ENCODE data around the gene GPR42. TPM values are rescaled to one million over a fixed set of nuclear protein-coding genes. Genes with fewer than 3 reads are reported as not detected.
A peak's percentile ranks its signal among the peaks of the same experiment; 100 is the strongest.
"Not testable (repeated sequence)": the region's sequence is repeated elsewhere in the genome, so short reads cannot be mapped to it uniquely, and the experiment has no call there.

GPR42 gene
- total and polyA plus RNA-seq, 3 experiments from 2014 or later = not detected

- no peaks in the 10 kb centered on the region for H3K36me3 ChIP-seq (ENCODE audit: insufficient read depth, low read length)
- H3K27ac ChIP-seq (ENCODE audit: low read depth, low read length) = no peak overlapping the region
- POLR2A ChIA-PET = no interaction called here
- H3K4me3 ChIP-seq (ENCODE audit: low read length) = no peak overlapping the region
- no peaks in the 10 kb centered on the region for H3K4me1 ChIP-seq (ENCODE audit: insufficient read depth, low read length)
- Mint-ChIP-seq H3K9me3 (no peaks in the 10 kb centered on the region), H3K27ac (no peak overlapping the region), H3K27me3 (peaks cover 3 to 6% of the 10 kb centered on the region in 2 donors), H3K36me3 (no peaks in the 10 kb centered on the region), H3K4me3 (no peak overlapping the region), H3K4me1 (no peaks in the 10 kb centered on the region)
- no peaks in the 10 kb centered on the region for H3K27me3 ChIP-seq (ENCODE audit: insufficient read depth, low read length, poor library complexity, severe bottlenecking)
- no peak for DNase-seq
- CTCF ChIA-PET = no interaction called here
- no peaks in the 10 kb centered on the region for H3K9me3 ChIP-seq (ENCODE audit: low read length)
Measured at GRCh38 chr19:35398570-35398969, 27.7 kb downstream of the GPR42 start.

DNA sequence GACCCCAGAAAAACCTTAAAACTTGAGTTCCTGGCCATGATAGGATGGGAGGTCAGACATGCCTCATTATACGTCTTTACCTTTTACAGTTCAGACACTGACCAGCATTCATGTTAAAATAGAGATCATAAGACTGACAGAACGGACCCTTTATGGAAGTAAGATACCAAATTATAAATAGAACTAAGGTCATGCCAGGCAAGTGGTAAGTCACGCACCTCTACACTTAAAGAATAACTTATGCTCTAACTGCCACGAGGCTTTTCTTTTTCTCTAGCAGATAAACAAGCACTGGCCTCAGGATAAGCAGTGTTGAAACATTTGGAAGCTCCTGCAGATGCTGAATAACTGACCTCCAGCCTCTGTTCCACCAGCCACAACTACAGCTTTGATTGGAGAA lies 28.4 kb downstream of the GPR42 start:
- ChIA-PET POLR2A (no interaction called here), CTCF (no interaction called here)
- Mint-ChIP-seq H3K4me3 (no peak overlapping the region), H3K9me3 (no peaks in the 10 kb centered on the region), H3K27me3 (peaks cover 3 to 6% of the 10 kb centered on the region in 2 donors), H3K27ac (peak overlapping the region in 2 of 8 donors; percentile 20 to 47), H3K4me1 (no peaks in the 10 kb centered on the region), H3K36me3 (no peaks in the 10 kb centered on the region)
- DNase-seq = no peak
- Histone ChIP-seq H3K27ac (ENCODE audit: low read depth, low read length) (no peak overlapping the region), H3K9me3 (ENCODE audit: low read length) (no peaks in the 10 kb centered on the region), H3K36me3 (ENCODE audit: insufficient read depth, low read length) (no peaks in the 10 kb centered on the region), H3K27me3 (ENCODE audit: insufficient read depth, low read length, poor library complexity, severe bottlenecking) (no peaks in the 10 kb centered on the region), H3K4me1 (ENCODE audit: insufficient read depth, low read length) (no peaks in the 10 kb centered on the region), H3K4me3 (ENCODE audit: low read length) (no peak overlapping the region)

DNA sequence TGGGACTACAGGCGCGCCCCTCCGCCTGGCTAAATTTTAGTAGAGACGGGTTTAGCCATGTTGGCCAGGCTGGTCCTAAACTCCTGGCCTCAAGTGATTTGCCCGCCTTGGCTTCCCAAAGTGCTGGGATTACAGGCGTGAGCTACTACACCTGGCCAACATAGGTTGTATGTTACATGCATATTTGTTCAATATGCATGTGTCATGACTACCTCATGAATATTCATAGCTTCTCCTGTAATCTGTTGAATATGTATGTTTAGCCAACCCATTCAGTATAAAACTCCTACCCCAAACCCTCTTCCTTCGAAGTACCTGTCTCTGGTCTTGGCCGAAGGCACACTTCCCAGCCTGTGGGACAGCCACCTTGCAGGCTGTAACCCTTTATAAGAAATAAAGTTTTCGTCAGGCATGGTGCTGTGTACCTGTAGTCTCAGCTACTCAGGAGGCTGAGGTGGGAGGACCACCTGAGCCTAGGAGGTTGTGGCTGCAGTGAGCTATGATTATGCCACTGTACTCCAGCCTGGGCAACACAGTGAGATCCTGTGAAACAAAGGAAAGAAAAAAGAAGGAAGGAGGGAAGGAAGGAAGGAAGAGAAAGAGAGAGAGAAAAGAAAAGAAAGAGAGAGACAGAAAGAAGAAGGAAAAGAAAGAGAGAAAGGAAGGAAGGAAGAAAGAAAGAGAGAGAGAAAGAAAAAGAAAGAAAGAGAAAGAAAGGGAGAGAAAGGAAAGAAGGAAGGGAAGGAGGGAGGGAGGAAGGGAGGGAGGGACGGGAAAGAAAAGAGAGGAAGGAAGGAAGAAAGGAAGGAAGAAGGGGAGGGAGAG lies 29.3 kb downstream of the GPR42 start:
- Mint-ChIP-seq H3K36me3 (peaks cover 0 to 1% (median 0%) of the 10 kb centered on the region in 3 donors), H3K9me3 (no peaks in the 10 kb centered on the region), H3K4me1 (no peaks in the 10 kb centered on the region), H3K27ac (peak overlapping the region in 1 of 8 donors; percentile 82), H3K27me3 (peaks cover 3 to 6% of the 10 kb centered on the region in 2 donors), H3K4me3 (no peak overlapping the region)
- Histone ChIP-seq H3K4me1 (ENCODE audit: insufficient read depth, low read length) (no peaks in the 10 kb centered on the region), H3K27me3 (ENCODE audit: insufficient read depth, low read length, poor library complexity, severe bottlenecking) (no peaks in the 10 kb centered on the region), H3K9me3 (ENCODE audit: low read length) (no peaks in the 10 kb centered on the region), H3K4me3 (ENCODE audit: low read length) (no peak overlapping the region), H3K36me3 (ENCODE audit: insufficient read depth, low read length) (no peaks in the 10 kb centered on the region), H3K27ac (ENCODE audit: low read depth, low read length) (no peak overlapping the region)
- ChIA-PET CTCF (no interaction called here), POLR2A (no interaction called here)
- no peak for DNase-seq

- Histone ChIP-seq H3K4me3 (ENCODE audit: low read length) (no peak overlapping the region), H3K4me1 (ENCODE audit: insufficient read depth, low read length) (no peaks in the 10 kb centered on the region), H3K27ac (ENCODE audit: low read depth, low read length) (no peak overlapping the region), H3K36me3 (ENCODE audit: insufficient read depth, low read length) (no peaks in the 10 kb centered on the region), H3K9me3 (ENCODE audit: low read length) (no peaks in the 10 kb centered on the region), H3K27me3 (ENCODE audit: insufficient read depth, low read length, poor library complexity, severe bottlenecking) (no peaks in the 10 kb centered on the region)
- no peaks in the 10 kb centered on the region for H3K9me3 Mint-ChIP-seq
- DNase-seq = no peak
- H3K36me3 Mint-ChIP-seq = peaks cover 0 to 3% (median 0%) of the 10 kb centered on the region in 3 donors
- H3K27me3 Mint-ChIP-seq = peaks cover 3 to 6% of the 10 kb centered on the region in 2 donors
- POLR2A ChIA-PET = no interaction called here
- H3K27ac Mint-ChIP-seq = peak overlapping the region in 1 of 8 donors; percentile 38
- H3K4me3 Mint-ChIP-seq = no peak overlapping the region
- CTCF ChIA-PET = no interaction called here
- H3K4me1 Mint-ChIP-seq = no peaks in the 10 kb centered on the region
Measured at GRCh38 chr19:35400773-35401100, 29.9 kb downstream of the GPR42 start.

- H3K4me3 Mint-ChIP-seq; H3K27me3 ChIP-seq (ENCODE audit: insufficient read depth, low read length, poor library complexity, severe bottlenecking); H3K4me1 Mint-ChIP-seq; H3K4me1 ChIP-seq (ENCODE audit: insufficient read depth, low read length); H3K27ac Mint-ChIP-seq; H3K36me3 ChIP-seq (ENCODE audit: insufficient read depth, low read length); H3K36me3 Mint-ChIP-seq; H3K27ac ChIP-seq (ENCODE audit: low read depth, low read length); H3K27me3 Mint-ChIP-seq; DNase-seq; H3K9me3 ChIP-seq (ENCODE audit: low read length); H3K4me3 ChIP-seq (ENCODE audit: low read length); CTCF ChIA-PET; H3K9me3 Mint-ChIP-seq; POLR2A ChIA-PET: not testable (repeated sequence)
Measured at GRCh38 chr19:35401416-35401815, 30.5 kb downstream of the GPR42 start.

GRCh38 chr19:35403116-35403760 lies 32.4 kb downstream of the GPR42 start:
- H3K4me1 Mint-ChIP-seq = no peaks in the 10 kb centered on the region
- H3K27me3 Mint-ChIP-seq = peaks cover 3 to 4% of the 10 kb centered on the region in 2 donors
- Histone ChIP-seq H3K4me3 (ENCODE audit: low read length) (no peak overlapping the region), H3K27ac (ENCODE audit: low read depth, low read length) (no peak overlapping the region), H3K4me1 (ENCODE audit: insufficient read depth, low read length) (no peaks in the 10 kb centered on the region), H3K27me3 (ENCODE audit: insufficient read depth, low read length, poor library complexity, severe bottlenecking) (no peaks in the 10 kb centered on the region), H3K9me3 (ENCODE audit: low read length) (no peaks in the 10 kb centered on the region), H3K36me3 (ENCODE audit: insufficient read depth, low read length) (no peaks in the 10 kb centered on the region)
- H3K4me3 Mint-ChIP-seq = no peak overlapping the region
- peaks cover 0 to 3% (median 0%) of the 10 kb centered on the region in 3 donors for H3K36me3 Mint-ChIP-seq
- CTCF ChIA-PET = interaction anchor here (1.0 kb wide), 1 partner anchor 65 kb away, joined by 3 read pairs; no protein-coding TSS in a partner anchor
- peak overlapping the region in 1 of 8 donors; percentile 84 for H3K27ac Mint-ChIP-seq
- H3K9me3 Mint-ChIP-seq = no peaks in the 10 kb centered on the region
- no peak for DNase-seq
- POLR2A ChIA-PET = no interaction called here

DNA sequence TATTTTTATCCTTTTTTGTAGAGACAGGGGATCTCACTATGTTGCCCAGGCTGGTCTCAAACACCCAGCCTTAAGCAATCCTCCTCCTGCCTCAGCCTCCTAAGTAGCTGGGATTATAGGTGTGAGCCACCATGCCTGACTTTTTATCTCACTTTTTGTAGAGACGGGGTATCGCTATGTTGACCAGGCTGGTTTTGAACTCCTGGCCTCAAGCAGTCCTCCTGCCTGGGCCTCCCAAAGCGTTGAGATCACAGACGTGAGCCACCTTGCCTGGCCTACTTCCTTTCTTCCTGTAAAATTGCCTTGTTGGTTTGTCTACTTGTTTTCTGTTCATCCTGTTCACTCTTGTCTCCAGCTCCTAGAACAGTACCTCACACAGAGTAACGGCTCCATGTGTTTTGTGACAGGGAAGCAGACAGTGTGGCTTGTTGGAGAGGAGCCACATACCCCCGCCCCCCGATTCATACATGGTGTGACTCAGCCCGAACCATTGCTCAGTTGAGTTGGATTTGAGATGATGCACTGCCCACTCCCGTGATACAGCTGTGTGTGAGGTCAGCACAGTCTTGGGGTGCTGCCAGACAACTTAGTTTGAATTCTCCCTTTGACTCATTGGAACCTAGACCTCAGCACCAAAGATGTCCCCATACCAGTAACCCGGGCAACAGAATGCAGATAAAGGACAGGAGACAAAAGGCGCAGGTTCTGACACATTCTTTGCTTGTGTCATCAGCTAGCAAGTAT lies 34.2 kb downstream of the GPR42 start:
- Histone ChIP-seq H3K9me3 (ENCODE audit: low read length) (no peaks in the 10 kb centered on the region), H3K4me1 (ENCODE audit: insufficient read depth, low read length) (no peaks in the 10 kb centered on the region), H3K27me3 (ENCODE audit: insufficient read depth, low read length, poor library complexity, severe bottlenecking) (no peaks in the 10 kb centered on the region), H3K4me3 (ENCODE audit: low read length) (no peak overlapping the region), H3K36me3 (ENCODE audit: insufficient read depth, low read length) (no peaks in the 10 kb centered on the region), H3K27ac (ENCODE audit: low read depth, low read length) (no peak overlapping the region)
- Mint-ChIP-seq H3K4me3 (no peak overlapping the region), H3K36me3 (peaks cover 0 to 3% (median 0%) of the 10 kb centered on the region in 3 donors), H3K4me1 (no peaks in the 10 kb centered on the region), H3K27me3 (peaks cover 0 to 5% of the 10 kb centered on the region in 2 donors), H3K9me3 (no peaks in the 10 kb centered on the region), H3K27ac (peak overlapping the region in 1 of 8 donors; percentile 38)
- ChIA-PET POLR2A (no interaction called here), CTCF (no interaction called here)
- no peak for DNase-seq

DNA sequence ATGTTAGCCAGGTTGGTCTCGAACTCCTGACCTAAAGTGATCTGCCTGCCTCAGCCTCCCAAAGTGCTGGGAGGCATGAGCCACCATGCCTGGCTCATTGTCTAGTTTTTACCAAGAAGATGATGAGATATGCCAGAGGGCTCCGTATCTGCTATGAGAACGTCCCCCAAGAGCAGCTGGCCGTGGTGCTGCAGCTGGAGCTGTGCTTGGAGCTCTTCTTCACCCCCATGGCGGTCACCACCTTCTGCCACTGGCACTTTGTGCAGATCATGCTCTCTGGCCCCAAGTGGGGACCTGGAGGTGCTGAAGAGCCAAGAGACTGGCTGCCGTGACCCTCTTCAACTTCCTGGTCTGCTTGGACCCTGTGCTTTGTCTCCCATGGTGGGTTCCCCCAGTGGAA lies 36.8 kb downstream of the GPR42 start:
- H3K4me3 ChIP-seq (ENCODE audit: low read length) = no peak overlapping the region
- no peaks in the 10 kb centered on the region for H3K9me3 ChIP-seq (ENCODE audit: low read length)
- ChIA-PET CTCF (no interaction called here), POLR2A (no interaction called here)
- Mint-ChIP-seq H3K27me3 (peaks cover under 1 to 5% of the 10 kb centered on the region in 2 donors), H3K36me3 (peaks cover 0 to 3% (median 0%) of the 10 kb centered on the region in 3 donors), H3K9me3 (no peaks in the 10 kb centered on the region), H3K4me3 (no peak overlapping the region), H3K27ac (no peak overlapping the region), H3K4me1 (no peaks in the 10 kb centered on the region)
- no peak overlapping the region for H3K27ac ChIP-seq (ENCODE audit: low read depth, low read length)
- no peaks in the 10 kb centered on the region for H3K4me1 ChIP-seq (ENCODE audit: insufficient read depth, low read length)
- no peak for DNase-seq
- H3K36me3 ChIP-seq (ENCODE audit: insufficient read depth, low read length) = no peaks in the 10 kb centered on the region
- peaks cover 3% of the 10 kb centered on the region for H3K27me3 ChIP-seq (ENCODE audit: insufficient read depth, low read length, poor library complexity, severe bottlenecking)
